Activated CD4-positive, alpha-beta T cell treated with anti-CD3 and anti-CD28 coated beads, Interleukin-2, amount 50 U/mL, for 48 hours (primary cell): Measurements from ENCODE around the gene HBA1.
"Not testable (repeated sequence)": the region's sequence is repeated elsewhere in the genome, so short reads cannot be mapped to it uniquely, and the experiment has no call there.

ENCODE experiments used
- DNase-seq, 2 experiments: peaks; one replicate each; pipeline ENCODE4 v3.0.0-alpha.2; 2020

Gene HBA1

GRCh38 chr16:211631-212180 lies 35.2 kb downstream of the HBA1 start:
- not testable (repeated sequence) for DNase-seq

GRCh38 chr16:212999-213398 lies 36.5 kb downstream of the HBA1 start:
- no peak for DNase-seq

- no peak for DNase-seq
These were observed 43.5 kb downstream of the HBA1 start for GRCh38 chr16:220021-220420.
